K562 (cell line): ENCODE data around the gene KTI12. TPM values are rescaled to one million over a fixed set of nuclear protein-coding genes. Genes with fewer than 3 reads are reported as not detected.
A peak's percentile ranks its signal among the peaks of the same experiment; 100 is the strongest.

Experiments
- CEBPG ChIP-seq, 3 experiments: fragments of 200-800 bp in 1 of 3; sonication (Bioruptor generic) in 1 of 3; sonication (generic) in 1 of 3; formaldehyde crosslinking in 1 of 3; IDR thresholded peaks in 2 of 3; conservative IDR thresholded peaks in 1 of 3; 2 replicates each; pipeline versions ENCODE4 v1.6.1 to v1.8.0; 2016 to 2022; ENCODE audit warnings: missing compliant biosample characterization in 2 of 3, missing genetic modification characterization in 2 of 3, mild to moderate bottlenecking in 1 of 3, missing genetic modification reagents in 1 of 3
- HNRNPK ChIP-seq: fragments of 200-400 bp; formaldehyde crosslinking; IDR thresholded peaks from one replicate; pipeline ENCODE4 v1.6.1; 2018; ENCODE audit warnings: mild to moderate bottlenecking, low read depth, low read length; ENCODE audit not compliant: poor library complexity, severe bottlenecking
- JUNB ChIP-seq: fragments of 450-650 bp; formaldehyde crosslinking; conservative IDR thresholded peaks from 2 replicates; pipeline ENCODE4 v1.4.0; 2020; ENCODE audit warnings: mild to moderate bottlenecking
- MTA2 ChIP-seq: fragments of 450-650 bp; IDR thresholded peaks from 2 replicates; pipeline ENCODE4 v1.6.1; 2016; ENCODE audit warnings: low read depth
- NCOA1 ChIP-seq: fragments of 450-650 bp; IDR thresholded peaks from 2 replicates; pipeline ENCODE4 v1.6.1; 2016; ENCODE audit warnings: low read depth
- POU5F1 ChIP-seq: fragments of 150-350 bp; IDR thresholded peaks from 2 replicates; pipeline ENCODE4 v1.6.1; 2014; ENCODE audit warnings: borderline replicate concordance, low read length, low read depth, mild to moderate bottlenecking; ENCODE audit not compliant: partially characterized antibody
- RBM39 ChIP-seq: fragments of 200-400 bp; formaldehyde crosslinking; optimal IDR thresholded peaks from 2 replicates; pipeline ENCODE3; 2018; ENCODE audit warnings: low read depth, low read length
- RCOR1 ChIP-seq, 2 experiments: IDR thresholded peaks; 2 replicates each; pipeline ENCODE4 v1.6.1; 2012; ENCODE audit warnings: low read depth in 2 of 2, low read length in 2 of 2, borderline replicate concordance in 1 of 2, improper control_type of control experiment in 1 of 2
- SOX6 ChIP-seq: fragments of 450-650 bp; IDR thresholded peaks from 2 replicates; pipeline ENCODE4 v1.6.1; 2014; ENCODE audit warnings: mild to moderate bottlenecking
- TAF15 ChIP-seq: fragments of 200-400 bp; formaldehyde crosslinking; IDR thresholded peaks from 2 replicates; pipeline ENCODE4 v1.6.1; 2017; ENCODE audit warnings: mild to moderate bottlenecking, low read depth, low read length, moderate library complexity
- TCF7L2 ChIP-seq: fragments of 150-350 bp; IDR thresholded peaks from 2 replicates; pipeline ENCODE4 v1.6.1; 2016; ENCODE audit warnings: low read depth, mild to moderate bottlenecking, low read length, moderate library complexity
- TCFL5 ChIP-seq: fragments of 250-450 bp; sonication (Bioruptor Pico); conservative IDR thresholded peaks from 2 replicates; pipeline ENCODE4 v1.6.1; 2021; ENCODE audit warnings: mild to moderate bottlenecking, moderate library complexity, matching md5 sums
- ZNF431 ChIP-seq: sonication (generic); formaldehyde crosslinking; IDR thresholded peaks from 2 replicates; pipeline ENCODE4 v1.8.0; 2022; ENCODE audit warnings: mild to moderate bottlenecking, missing genetic modification reagents
- ZNF764 ChIP-seq: fragments of 250-450 bp; sonication (Bioruptor Pico); IDR thresholded peaks from 2 replicates; pipeline ENCODE4 v1.4.0; 2020; ENCODE audit warnings: low read depth, mild to moderate bottlenecking, moderate library complexity
- polyA plus RNA-seq, 8 experiments: library from polyadenylated mRNA; depleted of rRNA in 4 of 8; stranded (reverse) in 5 of 8; unstranded in 3 of 8; fragments of >200 nt; fragmentation: Nextera tagmentation in 2 of 8; fragmentation: Illumina TruSeq in 1 of 8; extraction: Ambion mirVana in 2 of 8; extraction: Trizol in 1 of 8; gene quantifications; 2 replicates each; pipeline versions ENCODE4 v1.2.1 to v1.2.3, GENCODE V29; 2011 to 2014; ENCODE audit warnings: inconsistent platforms in 1 of 8, missing spikeins in 1 of 8
- total RNA-seq, 7 experiments: library from RNA; depleted of rRNA in 6 of 7; stranded (reverse); fragments of >200 nt in 6 of 7; fragmentation: Illumina TruSeq in 2 of 7; extraction: Trizol in 2 of 7; gene quantifications; 2 replicates each; pipeline versions ENCODE4 v1.2.1 to v1.2.3, GENCODE V29; 2011 to 2021; ENCODE audit warnings: low replicate concordance in 1 of 7
- TF ChIP-seq, protein P1 (sequence below), 2 experiments: fragments of 450-650 bp; formaldehyde crosslinking in 1 of 2; IDR thresholded peaks; 2 replicates each; pipeline versions ENCODE4 v1.4.0 to v1.6.1; 2014 to 2020; ENCODE audit warnings: mild to moderate bottlenecking in 2 of 2, borderline replicate concordance in 1 of 2, low read depth in 1 of 2
- TF ChIP-seq, protein P2 (sequence below): fragments of 450-650 bp; IDR thresholded peaks from 2 replicates; pipeline ENCODE4 v1.6.1; 2017; ENCODE audit warnings: antibody characterized with exemption

Gene KTI12
- total and polyA plus RNA-seq, 9 of the 15 experiments (the other 6 are each of a cell fraction or from before 2014, with no cell fraction given): 3.1 to 22.8 (median 11.6) TPM

DNA sequence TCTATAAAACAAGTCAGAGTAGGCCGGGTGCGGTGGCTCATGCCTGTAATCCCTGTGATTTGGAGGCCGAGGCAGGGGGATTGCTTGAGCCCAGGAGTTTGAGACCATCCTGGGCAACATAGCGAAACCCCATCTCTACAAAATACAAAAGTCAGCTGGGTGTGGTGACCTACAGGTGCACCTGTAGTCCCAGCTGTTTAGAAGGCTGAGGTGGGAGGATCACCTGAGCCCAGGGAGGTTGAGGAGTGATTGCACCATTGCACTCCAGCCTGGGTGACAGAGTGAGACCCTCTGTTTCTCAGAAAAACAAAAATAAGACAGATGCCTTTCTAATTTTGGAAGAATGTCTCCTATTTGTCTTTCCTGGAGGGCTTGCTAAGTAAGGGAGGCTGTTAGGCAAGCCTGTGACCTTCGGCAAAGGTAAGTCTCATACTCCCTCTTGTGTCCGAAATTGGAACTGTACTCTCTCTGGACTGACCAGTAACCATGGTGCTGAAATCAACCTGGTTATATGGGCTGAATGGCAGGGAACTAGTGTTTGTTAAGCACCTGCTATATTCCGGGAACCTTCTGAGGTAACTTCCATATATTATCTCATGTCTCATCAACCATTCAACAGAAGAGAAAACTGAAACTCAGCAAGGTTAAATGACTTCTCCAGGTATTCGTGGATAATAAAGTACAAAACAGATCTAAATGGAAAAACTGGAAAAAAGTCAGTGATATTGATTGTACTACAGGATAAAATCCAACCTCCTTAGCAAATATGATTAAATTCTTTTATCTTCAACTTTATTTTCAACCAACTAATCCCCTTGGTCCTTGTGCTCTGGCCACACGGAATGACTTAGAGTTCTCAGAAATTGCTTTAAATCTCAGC, 31.3 kb downstream of the KTI12 start (continued):
- no peak for TF ChIP-seq TAF15
- TF ChIP-seq NCOA1: no peak
- no peak for TF ChIP-seq MTA2
- TF ChIP-seq RBM39: no peak
- peak in 1 of 2 experiments; percentile 65; a peak in 1 of 4 replicates for TF ChIP-seq RCOR1 (IDR thresholded peaks at IDR 0.05; ENCODE audit: borderline replicate concordance in 1 of 2, low read depth in 2 of 2, low read length in 2 of 2)
- no peak for TF ChIP-seq ZNF431 (CRISPR knock-in tag)
- TF ChIP-seq JUNB (CRISPR knock-in tag): no peak
- no peak for TF ChIP-seq TCFL5 (CRISPR knock-in tag)
- TF ChIP-seq TCF7L2: no peak
- TF ChIP-seq, protein P1, sequence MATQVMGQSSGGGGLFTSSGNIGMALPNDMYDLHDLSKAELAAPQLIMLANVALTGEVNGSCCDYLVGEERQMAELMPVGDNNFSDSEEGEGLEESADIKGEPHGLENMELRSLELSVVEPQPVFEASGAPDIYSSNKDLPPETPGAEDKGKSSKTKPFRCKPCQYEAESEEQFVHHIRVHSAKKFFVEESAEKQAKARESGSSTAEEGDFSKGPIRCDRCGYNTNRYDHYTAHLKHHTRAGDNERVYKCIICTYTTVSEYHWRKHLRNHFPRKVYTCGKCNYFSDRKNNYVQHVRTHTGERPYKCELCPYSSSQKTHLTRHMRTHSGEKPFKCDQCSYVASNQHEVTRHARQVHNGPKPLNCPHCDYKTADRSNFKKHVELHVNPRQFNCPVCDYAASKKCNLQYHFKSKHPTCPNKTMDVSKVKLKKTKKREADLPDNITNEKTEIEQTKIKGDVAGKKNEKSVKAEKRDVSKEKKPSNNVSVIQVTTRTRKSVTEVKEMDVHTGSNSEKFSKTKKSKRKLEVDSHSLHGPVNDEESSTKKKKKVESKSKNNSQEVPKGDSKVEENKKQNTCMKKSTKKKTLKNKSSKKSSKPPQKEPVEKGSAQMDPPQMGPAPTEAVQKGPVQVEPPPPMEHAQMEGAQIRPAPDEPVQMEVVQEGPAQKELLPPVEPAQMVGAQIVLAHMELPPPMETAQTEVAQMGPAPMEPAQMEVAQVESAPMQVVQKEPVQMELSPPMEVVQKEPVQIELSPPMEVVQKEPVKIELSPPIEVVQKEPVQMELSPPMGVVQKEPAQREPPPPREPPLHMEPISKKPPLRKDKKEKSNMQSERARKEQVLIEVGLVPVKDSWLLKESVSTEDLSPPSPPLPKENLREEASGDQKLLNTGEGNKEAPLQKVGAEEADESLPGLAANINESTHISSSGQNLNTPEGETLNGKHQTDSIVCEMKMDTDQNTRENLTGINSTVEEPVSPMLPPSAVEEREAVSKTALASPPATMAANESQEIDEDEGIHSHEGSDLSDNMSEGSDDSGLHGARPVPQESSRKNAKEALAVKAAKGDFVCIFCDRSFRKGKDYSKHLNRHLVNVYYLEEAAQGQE (IDR thresholded peaks at IDR 0.05; ENCODE audit: borderline replicate concordance): peak; percentile 99
- TF ChIP-seq, protein P1 (CRISPR knock-in tag; IDR thresholded peaks at IDR 0.05; ENCODE audit: low read depth): peak; percentile 95
- TF ChIP-seq, protein P2, sequence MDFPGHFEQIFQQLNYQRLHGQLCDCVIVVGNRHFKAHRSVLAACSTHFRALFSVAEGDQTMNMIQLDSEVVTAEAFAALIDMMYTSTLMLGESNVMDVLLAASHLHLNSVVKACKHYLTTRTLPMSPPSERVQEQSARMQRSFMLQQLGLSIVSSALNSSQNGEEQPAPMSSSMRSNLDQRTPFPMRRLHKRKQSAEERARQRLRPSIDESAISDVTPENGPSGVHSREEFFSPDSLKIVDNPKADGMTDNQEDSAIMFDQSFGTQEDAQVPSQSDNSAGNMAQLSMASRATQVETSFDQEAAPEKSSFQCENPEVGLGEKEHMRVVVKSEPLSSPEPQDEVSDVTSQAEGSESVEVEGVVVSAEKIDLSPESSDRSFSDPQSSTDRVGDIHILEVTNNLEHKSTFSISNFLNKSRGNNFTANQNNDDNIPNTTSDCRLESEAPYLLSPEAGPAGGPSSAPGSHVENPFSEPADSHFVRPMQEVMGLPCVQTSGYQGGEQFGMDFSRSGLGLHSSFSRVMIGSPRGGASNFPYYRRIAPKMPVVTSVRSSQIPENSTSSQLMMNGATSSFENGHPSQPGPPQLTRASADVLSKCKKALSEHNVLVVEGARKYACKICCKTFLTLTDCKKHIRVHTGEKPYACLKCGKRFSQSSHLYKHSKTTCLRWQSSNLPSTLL: no peak
- no peak for TF ChIP-seq POU5F1
- no peak for TF ChIP-seq SOX6
- no peak for TF ChIP-seq ZNF764 (CRISPR knock-in tag)
- TF ChIP-seq HNRNPK: no peak
- TF ChIP-seq CEBPG (CRISPR knock-in tag; IDR thresholded peaks at IDR 0.05): peak; percentile 52; the same call in 1 of the 2 replicates
- TF ChIP-seq CEBPG (tag; conservative IDR thresholded peaks at IDR 0.05 in 1 of 2, IDR thresholded peaks at IDR 0.05 in 1 of 2): peak; percentile 41 to 89; a peak in 3 of 4 replicates
